RWPE1 (cell line): ENCODE measurements around the gene C17orf78.
"Not testable (repeated sequence)": the region's sequence is repeated elsewhere in the genome, so short reads cannot be mapped to it uniquely, and the experiment has no call there.

Experiments
- CTCF ChIA-PET: fragments of 350-600 bp; sonication (Branson Sonifier 250); formaldehyde crosslinking; extraction: SDS; loops from one replicate; lab custom pipeline; 2021; lab: Yijun Ruan, JAX
- POLR2A ChIA-PET: fragments of 400-600 bp; formaldehyde crosslinking; extraction: SDS; loops from one replicate; lab custom pipeline; 2020; ENCODE audit warnings: antibody characterized with exemption; ENCODE audit not compliant: low non-redundant PET; lab: Yijun Ruan, JAX
- DNase-seq: peaks from one replicate; pipeline ENCODE4 v3.0.0; 2012; ENCODE audit warnings: low spot score
- H3K27ac ChIP-seq: fragments of 450-650 bp; 2 replicates; pipeline ENCODE4 v1.5.1; 2017
- CTCF ChIP-seq: fragments of 450-650 bp; conservative IDR thresholded peaks from 2 replicates; pipeline ENCODE4 v1.5.1; 2017; ENCODE audit warnings: low read depth, mild to moderate bottlenecking

C17orf78 gene

GRCh38 chr17:37392024-37392590 lies 16.3 kb downstream of the C17orf78 start:
- DNase-seq: peak; percentile 30
- ChIA-PET CTCF (interaction anchor here (0.6 kb wide), 1 partner anchor 759 kb away, joined by 5 read pairs; no protein-coding TSS in a partner anchor), POLR2A (no interaction called here)
- no peak for TF ChIP-seq CTCF
- no peak overlapping the region for H3K27ac ChIP-seq

- H3K27ac ChIP-seq: no peak overlapping the region
- CTCF ChIA-PET: no interaction called here
- DNase-seq: no peak
- POLR2A ChIA-PET: no interaction called here
- TF ChIP-seq CTCF: no peak
Observed at GRCh38 chr17:37393352-37393751, 17.6 kb downstream of the C17orf78 start.

- ChIA-PET CTCF (no interaction called here), POLR2A (no interaction called here)
- no peak for TF ChIP-seq CTCF
- peak; percentile 50 for DNase-seq
- peak overlapping the region; percentile 47; the same call in 1 of the 2 replicates for H3K27ac ChIP-seq
Observed at GRCh38 chr17:37399265-37399803, 23.5 kb downstream of the C17orf78 start.

- DNase-seq: no peak
- POLR2A ChIA-PET: interaction anchor here (0.6 kb wide), 1 partner anchor 111 kb away, joined by 3 read pairs; no protein-coding TSS in a partner anchor
- CTCF ChIA-PET: interaction anchor here (0.6 kb wide), 1 partner anchor 13 kb away, joined by 4 read pairs; no protein-coding TSS in a partner anchor
- no peak overlapping the region for H3K27ac ChIP-seq
- TF ChIP-seq CTCF: no peak
Observed at GRCh38 chr17:37400505-37400904, 24.7 kb downstream of the C17orf78 start.

GRCh38 chr17:37405522-37405921 lies 29.7 kb downstream of the C17orf78 start:
- POLR2A ChIA-PET: interaction anchor here (1.1 kb wide), 1 partner anchor 86 kb away, joined by 9 read pairs; no protein-coding TSS in a partner anchor
- peak overlapping the region; percentile 94 for H3K27ac ChIP-seq
- CTCF ChIA-PET, DNase-seq: not testable (repeated sequence)

GRCh38 chr17:37405955-37406634 lies 30.3 kb downstream of the C17orf78 start:
- peak overlapping the region; percentile 94 for H3K27ac ChIP-seq
- ChIA-PET POLR2A (interaction anchor here (1.1 kb wide), 1 partner anchor 85 kb away, joined by 9 read pairs; no protein-coding TSS in a partner anchor), CTCF (no interaction called here)
- no peak for TF ChIP-seq CTCF
- DNase-seq: peak; percentile 12
